Islet of Langerhans (tissue), 1 donor: ENCODE measurements around the gene AUTS2.

ENCODE experiments used
- FAIRE-seq: peaks from one replicate; lab custom pipeline; 2011; peaks lifted over from hg19 to GRCh38; lab: Jason Lieb, UNC

Gene AUTS2

DNA sequence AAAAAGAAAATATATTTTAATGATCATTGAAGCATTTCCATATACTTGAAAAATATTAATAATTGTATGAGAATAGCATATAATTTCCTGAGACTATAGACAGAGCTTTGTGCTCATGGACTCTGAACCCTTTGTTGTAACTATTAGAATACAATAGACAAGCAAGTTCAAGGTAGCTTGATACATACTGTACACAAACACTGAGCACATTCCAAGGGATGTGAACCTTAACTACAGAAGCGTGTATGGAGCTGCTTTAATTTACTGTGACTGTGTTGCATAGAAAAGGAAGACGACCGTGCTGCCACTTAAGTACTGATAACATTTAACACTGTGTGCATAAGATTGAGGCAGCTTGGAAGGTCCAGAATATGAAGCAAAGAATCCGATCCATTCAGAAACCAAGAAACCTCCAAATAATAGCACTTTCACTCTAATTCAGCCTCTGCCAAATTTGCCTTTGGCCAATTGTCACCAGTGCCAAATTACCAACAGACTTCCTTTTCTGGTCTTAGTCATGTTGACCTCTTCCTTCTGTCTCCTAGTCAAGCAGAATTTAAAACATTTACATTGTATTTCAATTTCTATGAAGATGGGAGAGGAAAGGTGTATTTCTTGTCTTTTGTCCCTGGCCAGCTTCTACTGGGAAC lies 967.6 kb downstream of the AUTS2 start:
- no peak for FAIRE-seq

DNA sequence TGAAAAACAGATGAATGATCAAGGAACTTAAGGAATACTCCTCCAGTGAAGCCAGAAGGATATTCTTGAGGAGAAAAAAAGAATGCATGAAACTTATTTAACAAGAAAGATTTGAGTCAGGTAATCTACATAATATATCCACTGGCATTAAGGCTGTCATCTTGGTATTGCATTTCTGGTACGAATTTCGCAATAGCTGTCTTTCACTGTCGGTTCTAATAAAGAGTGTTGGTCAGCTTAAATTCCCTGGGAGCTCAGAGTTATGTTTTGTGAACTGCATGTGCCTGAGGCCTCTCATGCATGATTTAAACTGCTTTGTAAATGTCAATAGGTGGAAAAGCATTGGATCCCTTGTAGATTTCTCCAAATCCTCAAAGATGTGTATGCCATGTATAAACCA lies 968.4 kb downstream of the AUTS2 start:
- no peak for FAIRE-seq

DNA sequence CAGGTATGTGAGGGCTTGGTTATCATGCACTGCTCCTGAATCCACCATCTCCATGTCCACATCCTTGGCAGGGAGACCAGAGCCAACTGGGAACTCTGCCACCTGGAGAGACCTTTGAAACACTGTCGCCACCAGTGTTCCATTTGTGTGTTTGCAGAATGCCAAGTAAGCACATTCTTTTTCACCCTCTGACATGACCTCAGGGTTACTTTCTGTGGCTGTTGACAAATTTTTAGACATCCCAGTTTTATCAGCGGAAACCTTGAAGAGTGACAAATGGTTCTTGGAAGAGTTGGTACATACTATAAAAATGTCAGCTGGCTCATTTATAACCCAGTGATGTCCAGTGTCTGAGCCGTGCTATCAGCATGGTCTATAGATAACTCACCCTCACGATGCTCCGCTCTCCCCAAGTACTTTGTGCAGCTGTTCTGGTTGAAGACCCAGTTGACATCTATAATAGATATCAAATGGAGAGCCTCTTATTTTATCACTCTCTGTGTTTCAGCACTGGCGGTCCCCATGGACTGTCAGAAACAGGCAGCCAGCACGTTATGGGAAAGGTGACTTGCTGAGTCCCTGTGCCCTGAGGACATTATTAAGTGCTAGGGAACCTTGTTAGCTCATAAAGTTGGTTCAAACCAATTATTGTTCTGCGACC lies 970.5 kb downstream of the AUTS2 start:
- no peak for FAIRE-seq

GRCh38 chr7:70569335-70569819 lies 971.1 kb downstream of the AUTS2 start:
- FAIRE-seq: no peak

DNA sequence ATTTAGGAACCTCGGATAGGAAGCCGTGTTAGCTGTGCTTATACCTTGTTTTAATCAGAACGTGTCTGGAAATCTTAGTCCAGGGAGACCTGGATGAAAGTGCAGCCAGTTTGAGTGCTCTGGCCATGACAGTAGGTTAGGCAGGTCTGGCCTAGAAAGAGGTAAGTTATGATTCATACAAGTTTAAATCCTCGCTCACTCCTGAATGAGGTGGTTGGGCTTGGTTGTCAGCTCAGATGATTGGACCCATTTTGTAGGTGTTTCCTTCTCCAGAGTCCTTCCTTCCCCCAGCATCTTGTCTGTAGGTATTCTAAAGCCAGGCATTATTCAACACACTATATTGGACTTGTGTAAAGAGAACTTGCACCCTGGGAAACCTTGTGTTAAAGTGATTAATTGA lies 971.8 kb downstream of the AUTS2 start:
- no peak for FAIRE-seq

- FAIRE-seq: no peak
Observed at GRCh38 chr7:70570961-70571360, 972.7 kb downstream of the AUTS2 start.

GRCh38 chr7:70571403-70571934 lies 973.2 kb downstream of the AUTS2 start:
- no peak for FAIRE-seq

- FAIRE-seq: no peak
Observed at GRCh38 chr7:70571961-70572360, 973.7 kb downstream of the AUTS2 start.

- no peak for FAIRE-seq
Observed at GRCh38 chr7:70572571-70572970, 974.3 kb downstream of the AUTS2 start.

DNA sequence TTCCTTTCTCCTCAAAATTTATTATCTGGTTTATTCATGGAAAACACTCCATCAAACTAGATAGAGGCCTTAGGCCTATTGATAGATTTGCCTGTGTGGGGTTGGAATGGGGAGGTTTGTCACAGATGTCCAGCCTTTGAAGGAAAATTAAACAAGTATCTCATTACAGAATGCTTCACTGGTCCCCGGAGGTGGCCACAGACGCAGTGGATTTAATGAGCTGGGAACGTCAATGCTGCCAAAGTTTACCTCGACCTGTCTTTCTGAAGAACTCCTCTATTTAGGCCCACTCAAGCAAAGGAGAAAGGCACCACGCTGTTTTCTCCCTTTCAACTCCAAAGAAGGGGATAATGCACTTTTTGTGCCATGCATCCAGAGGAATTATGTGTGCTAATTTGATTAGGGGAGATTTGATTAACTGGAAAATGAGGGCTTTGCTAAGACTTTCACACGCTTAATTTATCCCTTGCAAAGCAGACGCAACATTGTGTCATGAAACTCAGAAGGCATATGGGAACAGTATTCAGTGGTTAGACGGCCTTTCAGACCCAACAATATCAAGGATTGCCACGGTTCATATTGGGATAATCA lies 974.9 kb downstream of the AUTS2 start:
- FAIRE-seq: no peak

DNA sequence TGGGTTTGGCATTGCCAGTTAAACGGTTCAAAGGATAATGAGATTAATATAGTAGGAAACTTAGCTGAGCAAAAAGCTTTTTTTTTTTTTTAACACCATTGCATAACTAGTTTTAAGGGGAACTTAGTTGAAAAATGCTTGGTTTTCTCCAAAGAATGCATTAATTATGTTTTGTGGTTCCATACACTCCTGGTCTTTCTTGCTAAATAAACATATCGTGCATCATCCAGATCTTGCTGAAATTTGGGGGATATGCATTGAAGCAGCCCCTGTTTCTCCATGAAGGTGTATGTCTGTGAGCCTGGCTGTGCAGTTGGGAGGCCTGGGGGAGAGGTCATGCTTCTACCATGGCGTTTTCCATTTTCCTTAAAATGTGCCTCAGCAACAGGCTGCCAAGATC lies 975.4 kb downstream of the AUTS2 start:
- no peak for FAIRE-seq

- FAIRE-seq: no peak
Observed at GRCh38 chr7:70574314-70574834, 976.1 kb downstream of the AUTS2 start.

DNA sequence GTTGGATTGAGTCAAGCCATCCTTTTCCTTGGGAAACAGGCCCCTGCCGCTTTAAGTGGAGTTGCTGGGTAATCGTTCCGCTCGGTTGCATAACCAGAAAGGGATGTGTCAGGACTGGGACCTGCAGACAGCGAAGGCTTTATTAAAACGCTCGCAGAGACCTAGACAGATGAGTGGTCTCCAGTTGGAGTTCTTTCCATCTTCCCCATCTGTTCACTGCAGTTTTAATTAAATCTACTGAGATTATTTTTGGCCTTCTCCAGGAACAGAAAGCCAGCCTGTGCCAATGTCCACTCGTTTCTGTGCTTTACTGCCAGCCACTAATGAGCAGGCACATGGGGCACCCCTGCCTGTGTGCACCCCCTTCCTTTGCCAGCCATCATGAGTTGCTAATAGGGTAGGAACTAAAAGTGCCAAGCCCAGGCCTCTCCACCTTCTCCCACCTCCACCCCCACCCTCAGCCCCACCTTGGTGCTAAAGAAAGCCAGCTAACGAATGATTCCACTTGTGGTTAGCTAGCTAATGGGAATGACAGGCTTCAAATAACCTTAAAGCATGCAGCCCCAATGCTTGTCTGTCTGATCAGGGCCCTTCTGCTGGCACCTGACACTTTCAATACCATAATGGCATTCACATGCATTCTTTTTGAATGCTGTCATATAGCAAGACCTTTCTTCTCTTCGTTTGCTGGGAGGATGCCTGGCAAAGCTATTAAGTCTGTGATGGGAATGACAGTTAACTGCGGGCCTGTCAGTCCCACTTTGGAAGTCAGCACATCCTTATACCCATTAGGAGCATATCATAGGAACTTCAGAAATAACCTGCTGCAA lies 976.9 kb downstream of the AUTS2 start:
- FAIRE-seq: no peak

GRCh38 chr7:70577078-70577477 lies 978.8 kb downstream of the AUTS2 start:
- no peak for FAIRE-seq

DNA sequence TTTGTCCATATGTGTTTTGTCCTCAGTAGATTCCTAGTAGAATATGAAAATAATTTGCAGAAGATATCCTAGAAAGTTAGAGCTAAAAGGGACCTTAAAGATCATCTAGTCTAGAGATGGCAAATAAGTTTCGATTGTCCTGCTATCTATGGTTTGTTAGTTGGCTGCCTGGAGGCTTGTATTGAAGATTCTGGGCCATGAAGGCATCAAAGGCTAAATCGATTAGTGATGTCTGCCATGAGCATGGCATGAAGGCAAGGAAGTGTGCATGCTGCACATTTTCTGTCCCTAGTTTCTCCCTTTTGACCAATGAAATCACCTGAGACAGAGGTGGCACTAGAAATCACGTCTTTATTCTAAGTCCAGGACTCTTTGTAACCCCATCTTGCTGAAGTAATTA lies 979.9 kb downstream of the AUTS2 start:
- no peak for FAIRE-seq

DNA sequence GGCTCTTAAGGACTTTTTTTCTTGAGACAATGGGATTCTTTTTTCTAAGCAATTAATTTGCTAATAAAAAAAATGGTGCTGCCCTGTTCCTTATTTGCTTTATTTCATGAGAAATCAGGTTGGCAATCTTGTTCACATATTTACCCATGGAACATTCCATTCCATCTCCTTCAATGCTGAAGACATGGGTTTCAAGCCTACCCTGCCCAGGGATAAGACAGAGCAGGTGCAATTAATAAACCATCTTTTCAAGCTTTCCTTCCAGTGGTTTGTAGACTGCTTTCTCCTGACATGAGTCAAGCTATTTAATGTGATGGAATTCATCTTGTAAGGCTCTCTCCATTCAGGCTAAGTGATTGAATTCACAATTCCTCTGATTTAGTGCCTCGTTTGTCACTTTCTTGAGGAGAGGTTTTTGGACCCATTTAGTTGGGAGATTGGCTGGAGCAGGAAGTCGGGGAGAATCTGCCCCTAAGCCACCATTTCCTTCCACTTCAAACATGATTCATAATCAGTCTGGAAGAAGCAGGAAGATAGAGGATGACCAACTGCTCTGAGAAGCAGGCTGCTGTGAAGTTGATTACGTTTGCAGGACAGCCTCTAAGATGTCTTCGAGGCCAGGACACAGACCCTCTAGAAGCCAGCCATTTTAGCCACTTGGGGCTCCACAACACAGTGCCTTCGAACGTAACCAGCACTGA lies 981.3 kb downstream of the AUTS2 start:
- no peak for FAIRE-seq

DNA sequence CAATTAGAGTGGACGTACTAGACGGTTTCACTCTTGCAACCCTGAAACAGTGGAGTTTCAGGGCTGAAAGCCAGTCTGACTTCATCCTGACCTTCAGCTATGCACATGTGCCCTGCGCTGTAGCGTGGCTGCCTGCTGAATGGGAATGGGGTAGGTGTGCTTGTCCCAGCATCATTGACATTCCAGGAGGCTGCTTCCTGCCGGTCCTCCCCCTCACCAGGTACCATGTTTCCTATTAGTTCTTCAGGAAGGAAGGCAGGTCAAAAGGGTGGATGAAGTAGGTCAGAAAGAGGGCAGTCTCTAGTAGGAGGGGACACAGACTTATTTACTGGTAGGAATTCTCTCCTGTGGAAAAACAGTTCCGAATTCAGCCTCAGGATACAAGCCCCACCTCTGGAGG lies 981.9 kb downstream of the AUTS2 start:
- no peak for FAIRE-seq

DNA sequence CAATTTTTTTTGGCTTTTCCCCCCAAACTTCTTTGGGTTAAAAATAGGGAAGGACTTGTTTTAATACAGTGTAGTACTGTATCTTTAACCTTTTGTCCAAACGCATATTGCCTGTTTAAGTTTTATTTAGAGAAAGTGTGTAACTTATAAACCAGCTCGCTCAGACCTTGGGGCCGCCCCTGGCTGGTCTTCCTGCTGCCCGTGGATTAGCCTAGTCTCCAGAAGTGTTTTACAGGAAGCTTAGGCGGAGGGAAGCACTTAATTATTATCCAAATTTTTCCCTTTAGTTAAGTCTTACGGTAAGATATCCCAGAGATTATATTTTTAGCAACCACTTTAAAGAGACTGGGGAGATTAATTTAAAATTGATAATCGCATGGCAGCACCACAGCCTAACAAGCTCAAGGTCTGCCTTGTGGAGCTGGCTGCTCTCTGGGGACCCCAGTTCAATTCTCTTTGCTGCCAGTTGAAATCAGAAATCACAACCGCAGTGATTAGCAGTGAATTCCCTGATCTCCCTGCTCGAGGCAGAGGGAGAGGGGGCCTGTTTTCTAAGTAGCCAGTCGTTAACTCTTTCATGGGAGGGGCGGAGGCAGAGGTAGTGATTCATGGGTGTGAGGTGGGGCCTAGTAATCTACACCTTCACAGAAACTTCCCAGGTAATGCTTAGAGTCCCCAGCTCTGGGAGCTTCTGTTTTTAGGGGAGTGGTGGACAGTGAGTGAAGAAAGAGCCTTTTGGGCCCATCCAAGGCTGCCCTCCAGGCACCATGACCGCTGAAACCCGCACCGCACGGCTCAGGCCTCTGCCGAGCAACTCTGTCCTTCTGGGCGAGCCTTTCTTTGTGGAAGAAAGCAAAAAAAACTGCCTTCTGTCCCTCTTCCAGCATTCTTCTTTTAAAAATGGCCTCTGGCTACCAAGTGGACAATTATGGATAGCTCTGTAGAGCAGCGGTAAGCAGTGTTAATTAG lies 984.9 kb downstream of the AUTS2 start:
- FAIRE-seq: no peak

GRCh38 chr7:70583965-70584883 lies 985.9 kb downstream of the AUTS2 start:
- FAIRE-seq: no peak
